H1 (cell line): Measurements from ENCODE around the gene OTUD3. TPM values are rescaled to one million over a fixed set of nuclear protein-coding genes. Genes with fewer than 3 reads are reported as not detected.

Experiments used
- CTCF ChIA-PET: fragments of 300-600 bp; sonication (Branson Sonifier 250); formaldehyde crosslinking; loops from one replicate; lab custom pipeline; 2021; ENCODE audit not compliant: partially characterized antibody; lab: Charles Lee
- POLR2A ChIA-PET: fragments of 300-600 bp; sonication (Branson Sonifier 250); formaldehyde crosslinking; loops from one replicate; lab custom pipeline; 2021; ENCODE audit warnings: inconsistent platforms; ENCODE audit not compliant: partially characterized antibody; lab: Charles Lee
- DNase-seq, 2 experiments: peaks; one replicate each; pipeline versions ENCODE4 v3.0.0 to v3.0.0-alpha.2; 2010 to 2022; ENCODE audit warnings: low spot score in 2 of 2, low read depth in 1 of 2, mixed read lengths in 1 of 2
- FAIRE-seq: peaks from 2 replicates; lab custom pipeline; 2011; peaks lifted over from hg19 to GRCh38; lab: Jason Lieb, UNC
- H2AFZ ChIP-seq: 2 replicates; pipeline ENCODE4 v1.8.1; 2012; ENCODE audit warnings: low read length, inconsistent platforms
- H2AK5ac ChIP-seq: 2 replicates; pipeline ENCODE4 v1.6.1; 2013; ENCODE audit warnings: low read depth, low read length
- H2BK120ac ChIP-seq: replicated peaks from 2 replicates; pipeline ENCODE3; 2013; ENCODE audit warnings: low read depth, low read length, inconsistent platforms
- H2BK12ac ChIP-seq: 2 replicates; pipeline ENCODE4 v1.6.1; 2013; ENCODE audit warnings: low read depth, low read length
- H2BK15ac ChIP-seq: 2 replicates; pipeline ENCODE4 v1.6.1; 2013; ENCODE audit warnings: low read length
- H2BK20ac ChIP-seq: 2 replicates; pipeline ENCODE4 v1.6.1; 2013; ENCODE audit warnings: low read length
- H2BK5ac ChIP-seq: 2 replicates; pipeline ENCODE4 v1.6.1; 2013; ENCODE audit warnings: low read depth, low read length
- H3K14ac ChIP-seq: 2 replicates; pipeline ENCODE4 v1.6.1; 2013; ENCODE audit warnings: inconsistent platforms; ENCODE audit not compliant: insufficient read length
- H3K18ac ChIP-seq: 2 replicates; pipeline ENCODE4 v1.6.1; 2013; ENCODE audit warnings: low read length; ENCODE audit errors: extremely low read depth
- H3K23ac ChIP-seq: 2 replicates; pipeline ENCODE4 v1.6.1; 2013; ENCODE audit warnings: inconsistent platforms; ENCODE audit not compliant: insufficient read length
- H3K23me2 ChIP-seq: 2 replicates; pipeline ENCODE4 v1.6.1; 2013; ENCODE audit warnings: low read depth, low read length
- H3K27ac ChIP-seq: 2 replicates; pipeline ENCODE4 v1.6.1; 2011; ENCODE audit warnings: low read depth, low read length, inconsistent platforms
- H3K27me3 ChIP-seq, 4 experiments: replicated peaks in 1 of 4; 1 replicate in 1 of 4; 2 replicates in 3 of 4; pipeline versions ENCODE4 v1.6.1 to v1.8.1; 2011 to 2013; ENCODE audit warnings: low read length in 3 of 4, mild to moderate bottlenecking in 3 of 4, inconsistent platforms in 2 of 4, mixed read lengths in 2 of 4, moderate library complexity in 1 of 4; ENCODE audit not compliant: control insufficient read depth in 3 of 4, insufficient read depth in 3 of 4; ENCODE audit errors: extremely low read depth in 1 of 4
- H3K36me3 ChIP-seq, 4 experiments: 2 replicates each; pipeline versions ENCODE4 v1.6.1 to v1.8.1; 2011 to 2013; ENCODE audit warnings: mild to moderate bottlenecking in 4 of 4, low read length in 3 of 4, moderate library complexity in 2 of 4, control low read depth in 1 of 4, inconsistent platforms in 1 of 4; ENCODE audit not compliant: insufficient read depth in 4 of 4, control insufficient read depth in 2 of 4
- H3K4ac ChIP-seq: replicated peaks from 2 replicates; pipeline ENCODE3; 2013; ENCODE audit warnings: low read length, low read depth, mixed read lengths, inconsistent platforms; ENCODE audit not compliant: insufficient read length
- H3K4me1 ChIP-seq, 4 experiments: replicated peaks in 1 of 4; 1 replicate in 1 of 4; 2 replicates in 3 of 4; pipeline versions ENCODE4 v1.6.1 to v1.8.1; 2011 to 2013; ENCODE audit warnings: low read length in 3 of 4, inconsistent platforms in 2 of 4, mixed read lengths in 1 of 4; ENCODE audit not compliant: insufficient read depth in 4 of 4, control insufficient read depth in 3 of 4
- H3K4me2 ChIP-seq, 2 experiments: 2 replicates each; pipeline versions ENCODE4 v1.6.1 to v1.8.1; 2011 to 2013; ENCODE audit warnings: low read depth in 2 of 2, low read length in 2 of 2, control low read depth in 1 of 2, inconsistent platforms in 1 of 2, mild to moderate bottlenecking in 1 of 2; ENCODE audit not compliant: insufficient read depth in 1 of 2
- H3K4me3 ChIP-seq, 4 experiments: fragments of 200-600, 300-600 bp in 1 of 4; sonication (generic), shearing (Covaris generic), sonication (Bioruptor Twin) in 1 of 4; 2 replicates each; pipeline versions ENCODE4 v1.5.1 to v1.8.1; 2011 to 2016; ENCODE audit warnings: low read length in 4 of 4, low read depth in 3 of 4, control low read depth in 2 of 4, inconsistent platforms in 2 of 4, mild to moderate bottlenecking in 2 of 4, mixed read lengths in 1 of 4, moderate library complexity in 1 of 4; ENCODE audit not compliant: insufficient read depth in 2 of 4; ENCODE audit errors: extremely low read depth in 1 of 4
- H3K56ac ChIP-seq: replicated peaks from 2 replicates; pipeline ENCODE3; 2013; ENCODE audit warnings: low read depth, mild to moderate bottlenecking, mixed read lengths, low read length, inconsistent platforms; ENCODE audit not compliant: insufficient read length
- H3K79me1 ChIP-seq: 2 replicates; pipeline ENCODE4 v1.6.1; 2013; ENCODE audit warnings: low read depth, low read length, control low read depth
- H3K79me2 ChIP-seq, 2 experiments: 2 replicates each; pipeline versions ENCODE4 v1.6.1 to v1.8.1; 2012 to 2013; ENCODE audit warnings: low read length in 2 of 2, mild to moderate bottlenecking in 2 of 2, inconsistent platforms in 1 of 2; ENCODE audit not compliant: insufficient read depth in 2 of 2, control insufficient read depth in 1 of 2
- H3K9ac ChIP-seq, 4 experiments: replicated peaks in 1 of 4; 1 replicate in 1 of 4; 2 replicates in 3 of 4; pipeline versions ENCODE4 v1.6.1 to v1.8.1; 2011 to 2013; ENCODE audit warnings: low read depth in 3 of 4, low read length in 3 of 4, control low read depth in 2 of 4, mild to moderate bottlenecking in 2 of 4, moderate library complexity in 2 of 4, inconsistent platforms in 1 of 4; ENCODE audit errors: extremely low read depth in 1 of 4
- H3K9me3 ChIP-seq, 2 experiments: 2 replicates each; pipeline versions ENCODE4 v1.6.1 to v1.8.1; 2012 to 2013; ENCODE audit warnings: mild to moderate bottlenecking in 2 of 2, moderate library complexity in 2 of 2, control low read depth in 1 of 2, inconsistent platforms in 1 of 2, low read depth in 1 of 2, low read length in 1 of 2, mixed read lengths in 1 of 2; ENCODE audit not compliant: insufficient read depth in 2 of 2
- H4K20me1 ChIP-seq, 2 experiments: replicated peaks in 1 of 2; 2 replicates each; pipeline versions ENCODE3 to v1.8.1; 2011 to 2013; ENCODE audit warnings: inconsistent platforms in 2 of 2, low read length in 2 of 2, mild to moderate bottlenecking in 1 of 2; ENCODE audit not compliant: insufficient read depth in 2 of 2, control insufficient read depth in 1 of 2
- H4K5ac ChIP-seq: 2 replicates; pipeline ENCODE4 v1.6.1; 2013; ENCODE audit warnings: low read length, low read depth, mixed read lengths, inconsistent platforms; ENCODE audit not compliant: insufficient read length
- H4K8ac ChIP-seq: 2 replicates; pipeline ENCODE4 v1.8.0; 2013; ENCODE audit warnings: mild to moderate bottlenecking, moderate library complexity, low read length, inconsistent platforms; ENCODE audit not compliant: insufficient read depth; ENCODE audit errors: extremely low read depth
- H4K91ac ChIP-seq: replicated peaks from 2 replicates; pipeline ENCODE3; 2013; ENCODE audit warnings: low read length, mixed read lengths, inconsistent platforms; ENCODE audit not compliant: insufficient read length
- CTCF ChIP-seq, 3 experiments: IDR thresholded peaks; 1 replicate in 2 of 3; 2 replicates in 1 of 3; pipeline versions ENCODE4 v1.5.1 to v1.6.1; 2011; ENCODE audit warnings: low read length in 3 of 3, mild to moderate bottlenecking in 3 of 3, inconsistent platforms in 2 of 3, low read depth in 1 of 3, moderate library complexity in 1 of 3; ENCODE audit not compliant: insufficient read depth in 1 of 3; ENCODE audit errors: control extremely low read depth in 1 of 3
- USF2 ChIP-seq: IDR thresholded peaks from 2 replicates; pipeline ENCODE4 v1.6.1; 2011; ENCODE audit warnings: low read length, improper control_type of control experiment
- WGBS, 2 experiments: shearing (Covaris generic) in 1 of 2; methylation state at CpG; one replicate each; pipeline versions ENCODE4 v1.1.6 to v1.1.7; 2013 to 2015; ENCODE audit warnings: low lambda C conversion rate in 2 of 2, mixed read lengths in 2 of 2, inconsistent platforms in 1 of 2, low coverage in 1 of 2, missing lambda C conversion rate in 1 of 2; ENCODE audit not compliant: insufficient replicate concordance in 2 of 2, insufficient coverage in 1 of 2, insufficient read length in 1 of 2; ENCODE audit errors: extremely low coverage in 1 of 2, missing lambda C conversion rate in 1 of 2; 5-methylcytosine and 5-hydroxymethylcytosine counted together
- polyA plus RNA-seq, 7 experiments: library from polyadenylated mRNA; depleted of rRNA in 3 of 7; stranded (reverse) in 5 of 7; unstranded in 2 of 7; fragments of >200 nt in 5 of 7; fragments of 200-250 nt in 2 of 7; gene quantifications; 1 replicate in 5 of 7; 2 replicates in 1 of 7; 4 replicates in 1 of 7; pipeline versions ENCODE4 v1.2.1 to v1.2.3, GENCODE V29; 2011 to 2013; ENCODE audit warnings: missing spikeins in 2 of 7, mixed read lengths in 2 of 7
- total RNA-seq: library from RNA; stranded (reverse); fragmentation: NEBNext Ultra II Directional; extraction: Animal tissue kit (Norgen Biotek cat#: 25700); gene quantifications from 2 replicates; pipeline ENCODE4 v1.2.1, GENCODE V29; 2021

Gene OTUD3
- total and polyA plus RNA-seq, 2 of the 8 experiments (the other 6 are each of a cell fraction or from before 2014, with no cell fraction given): 6.3 to 11.9 TPM

DNA sequence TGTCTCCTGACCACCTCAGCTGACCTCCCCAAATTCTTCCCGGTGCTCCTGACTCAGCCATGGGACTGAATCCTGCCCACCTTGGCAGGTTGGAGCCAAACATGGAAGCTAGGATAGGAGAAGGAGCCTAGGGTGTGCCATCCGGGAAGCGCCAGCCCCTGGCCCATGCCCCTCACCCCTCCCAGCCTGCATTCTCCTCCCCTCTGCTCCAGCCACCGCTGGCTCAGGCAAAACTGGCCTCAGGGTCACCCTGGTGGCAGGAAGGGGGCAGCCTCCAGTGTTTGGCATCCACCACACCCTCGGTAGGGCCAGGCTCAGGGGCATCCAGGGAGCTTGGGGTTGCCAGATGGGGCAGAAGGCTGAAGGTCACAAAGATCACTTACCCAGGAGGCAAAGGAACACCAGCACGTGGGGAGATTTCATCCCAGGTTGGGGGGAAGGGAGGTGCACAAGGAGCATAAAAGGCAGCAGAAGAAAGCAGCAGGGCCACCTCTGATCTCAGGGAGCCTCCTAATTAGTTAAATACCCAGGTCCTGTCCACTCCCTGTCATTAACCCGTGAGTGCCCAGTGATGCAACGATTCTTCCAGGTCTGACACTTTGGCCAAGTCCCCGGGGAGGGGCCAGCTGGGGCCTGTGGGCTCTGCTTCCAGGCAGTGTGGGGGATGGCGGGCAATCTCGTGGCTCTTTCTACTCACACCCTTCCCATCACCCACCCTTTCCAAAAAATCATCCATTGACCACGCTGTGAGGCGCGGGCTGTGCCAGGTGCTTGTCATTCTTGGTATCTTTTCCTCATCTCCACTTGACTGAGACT lies 41.1 kb downstream of the OTUD3 start, which contains the start of gene PLA2G2E:
Gene PLA2G2E, minus strand, starts transcription at position 481 of the 816 bp plus-strand sequence. Its CDS starts 58 bp downstream, at position 423.
- H3K27me3 ChIP-seq: no peaks in the 10 kb centered on the region
- H2BK20ac ChIP-seq: no peak within 1 kb of the TSS
- H4K5ac ChIP-seq: no peak within 1 kb of the TSS
- no peak within 1 kb of the TSS for H2BK5ac ChIP-seq
- H2BK15ac ChIP-seq: no peak within 1 kb of the TSS
- no peak within 1 kb of the TSS for H3K4me2 ChIP-seq
- no peak within 1 kb of the TSS for H4K91ac ChIP-seq
- H2AK5ac ChIP-seq: no peak within 1 kb of the TSS
- H3K18ac ChIP-seq: no peak within 1 kb of the TSS
- H3K23ac ChIP-seq: no peak within 1 kb of the TSS
- H2AFZ ChIP-seq: no peak within 1 kb of the TSS
- H3K9me3 ChIP-seq: no peaks in the 10 kb centered on the region
- DNase-seq (no peak), FAIRE-seq (no peak)
- no peak within 1 kb of the TSS for H3K14ac ChIP-seq
- TF ChIP-seq USF2 (no peak), CTCF (IDR thresholded peaks at IDR 0.05; ENCODE audit: control extremely low read depth in 1 of 3, insufficient read depth in 1 of 3, low read depth in 1 of 3, low read length in 3 of 3) (peak in 1 of 3 experiments; percentile 11; a peak in 1 of 4 replicates)
- H2BK12ac ChIP-seq: no peak within 1 kb of the TSS
- peaks cover 0 to 3% (median 0%) of the 10 kb centered on the region in 4 experiments; a peak in 1 of 7 replicates for H3K4me1 ChIP-seq
- H3K4me3 ChIP-seq: no peak within 1 kb of the TSS
- H3K56ac ChIP-seq: no peak within 1 kb of the TSS
- CTCF ChIA-PET: interaction anchor here (0.8 to 10.5 kb wide), 4 partner anchors 192 to 239 kb away, joined by 3 to 127 read pairs (median 5); no protein-coding TSS in a partner anchor
- H4K20me1 ChIP-seq: no peaks in the 10 kb centered on the region
- 84% methylated on average over 13 of the region's 14 CpGs; no CpG with 5 or more reads in 1 of the 2 experiments for WGBS, 2 experiments
- H3K79me2 ChIP-seq: no peaks in the 10 kb centered on the region
- H3K27ac ChIP-seq: no peak within 1 kb of the TSS
- no peaks in the 10 kb centered on the region; the same call in 1 of the 2 replicates for H3K23me2 ChIP-seq
- H3K4ac ChIP-seq: no peak within 1 kb of the TSS
- no peaks in the 10 kb centered on the region for H3K36me3 ChIP-seq
- H3K9ac ChIP-seq: no peak within 1 kb of the TSS
- H4K8ac ChIP-seq: peak within 1 kb of the TSS; percentile 39; the same call in 1 of the 2 replicates
- H2BK120ac ChIP-seq: no peak within 1 kb of the TSS
- H3K79me1 ChIP-seq: no peaks in the 10 kb centered on the region
- POLR2A ChIA-PET: no interaction called here
